ENCODE results near the gene ZNHIT3. TPM values are rescaled to one million over a fixed set of nuclear protein-coding genes. Genes with fewer than 3 reads are reported as not detected.

ZNHIT3 gene
- total RNA-seq, 3 donors from 2014 or later = 19.0 to 33.7 (median 29.3) TPM

GRCh38 chr17:36527621-36528250 lies 41.3 kb downstream of the ZNHIT3 start:
- TF ChIP-seq POLR2AphosphoS5 (IDR thresholded peaks at IDR 0.05) = no peak
- TF ChIP-seq, protein P1, sequence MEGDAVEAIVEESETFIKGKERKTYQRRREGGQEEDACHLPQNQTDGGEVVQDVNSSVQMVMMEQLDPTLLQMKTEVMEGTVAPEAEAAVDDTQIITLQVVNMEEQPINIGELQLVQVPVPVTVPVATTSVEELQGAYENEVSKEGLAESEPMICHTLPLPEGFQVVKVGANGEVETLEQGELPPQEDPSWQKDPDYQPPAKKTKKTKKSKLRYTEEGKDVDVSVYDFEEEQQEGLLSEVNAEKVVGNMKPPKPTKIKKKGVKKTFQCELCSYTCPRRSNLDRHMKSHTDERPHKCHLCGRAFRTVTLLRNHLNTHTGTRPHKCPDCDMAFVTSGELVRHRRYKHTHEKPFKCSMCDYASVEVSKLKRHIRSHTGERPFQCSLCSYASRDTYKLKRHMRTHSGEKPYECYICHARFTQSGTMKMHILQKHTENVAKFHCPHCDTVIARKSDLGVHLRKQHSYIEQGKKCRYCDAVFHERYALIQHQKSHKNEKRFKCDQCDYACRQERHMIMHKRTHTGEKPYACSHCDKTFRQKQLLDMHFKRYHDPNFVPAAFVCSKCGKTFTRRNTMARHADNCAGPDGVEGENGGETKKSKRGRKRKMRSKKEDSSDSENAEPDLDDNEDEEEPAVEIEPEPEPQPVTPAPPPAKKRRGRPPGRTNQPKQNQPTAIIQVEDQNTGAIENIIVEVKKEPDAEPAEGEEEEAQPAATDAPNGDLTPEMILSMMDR (IDR thresholded peaks at IDR 0.05) = no peak
- TF ChIP-seq POLR2A (IDR thresholded peaks at IDR 0.05) = no peak
- Histone ChIP-seq H3K9me3 (no peaks in the 10 kb centered on the region), H3K36me3 (no peaks in the 10 kb centered on the region), H3K27me3 (no peaks in the 10 kb centered on the region), H3K4me1 (no peaks in the 10 kb centered on the region), H3K27ac (no peak overlapping the region), H3K4me3 (no peak overlapping the region)
- DNase-seq (ENCODE audit: low spot score in 2 of 2) = no peak
- intact Hi-C loops (cut with DNase I; ENCODE audit: low total_unique reads) = no loop called here

DNA sequence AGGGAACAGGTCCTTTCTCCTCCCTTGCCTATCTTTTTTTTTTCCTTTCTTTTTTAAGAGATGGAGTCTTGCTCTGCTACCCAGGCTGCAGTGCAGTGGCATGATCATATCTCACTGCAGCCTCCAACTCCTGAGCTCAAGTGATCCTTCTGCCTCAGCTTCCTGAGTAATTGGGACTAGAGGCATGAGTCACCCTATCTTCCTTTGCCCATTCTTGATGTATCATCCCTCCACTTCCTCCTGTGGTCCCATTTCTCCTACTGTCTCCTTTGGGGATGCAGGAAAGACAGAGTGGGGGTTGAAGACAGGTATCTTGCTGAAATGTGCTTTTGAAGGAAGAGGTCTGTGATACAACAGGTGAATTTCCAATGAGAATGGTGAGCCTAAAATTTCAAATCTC lies 42.6 kb downstream of the ZNHIT3 start:
- no peak overlapping the region for H3K4me3 ChIP-seq
- no peaks in the 10 kb centered on the region for H3K36me3 ChIP-seq
- H3K27me3 ChIP-seq = no peaks in the 10 kb centered on the region
- H3K27ac ChIP-seq = no peak overlapping the region
- TF ChIP-seq POLR2AphosphoS5 (IDR thresholded peaks at IDR 0.05) (no peak), POLR2A (IDR thresholded peaks at IDR 0.05) (no peak)
- TF ChIP-seq, protein P1 (IDR thresholded peaks at IDR 0.05) = no peak
- no peak for DNase-seq (ENCODE audit: low spot score in 2 of 2)
- intact Hi-C loops (cut with DNase I; ENCODE audit: low total_unique reads) = no loop called here
- H3K4me1 ChIP-seq = no peaks in the 10 kb centered on the region
- H3K9me3 ChIP-seq = no peaks in the 10 kb centered on the region

- TF ChIP-seq, protein P1 (IDR thresholded peaks at IDR 0.05) = no peak
- TF ChIP-seq POLR2A (IDR thresholded peaks at IDR 0.05) (no peak), POLR2AphosphoS5 (IDR thresholded peaks at IDR 0.05) (no peak)
- DNase-seq (ENCODE audit: low spot score in 2 of 2) = no peak
- H3K4me1 ChIP-seq = peaks cover 0 to 5% of the 10 kb centered on the region in 2 donors
- no peak overlapping the region for H3K27ac ChIP-seq
- intact Hi-C loops (cut with DNase I; ENCODE audit: low total_unique reads) = no loop called here
- H3K36me3 ChIP-seq = no peaks in the 10 kb centered on the region
- H3K27me3 ChIP-seq = no peaks in the 10 kb centered on the region
- no peaks in the 10 kb centered on the region for H3K9me3 ChIP-seq
- H3K4me3 ChIP-seq = no peak overlapping the region
Measured at GRCh38 chr17:36532435-36532975, 46.0 kb downstream of the ZNHIT3 start.

DNA sequence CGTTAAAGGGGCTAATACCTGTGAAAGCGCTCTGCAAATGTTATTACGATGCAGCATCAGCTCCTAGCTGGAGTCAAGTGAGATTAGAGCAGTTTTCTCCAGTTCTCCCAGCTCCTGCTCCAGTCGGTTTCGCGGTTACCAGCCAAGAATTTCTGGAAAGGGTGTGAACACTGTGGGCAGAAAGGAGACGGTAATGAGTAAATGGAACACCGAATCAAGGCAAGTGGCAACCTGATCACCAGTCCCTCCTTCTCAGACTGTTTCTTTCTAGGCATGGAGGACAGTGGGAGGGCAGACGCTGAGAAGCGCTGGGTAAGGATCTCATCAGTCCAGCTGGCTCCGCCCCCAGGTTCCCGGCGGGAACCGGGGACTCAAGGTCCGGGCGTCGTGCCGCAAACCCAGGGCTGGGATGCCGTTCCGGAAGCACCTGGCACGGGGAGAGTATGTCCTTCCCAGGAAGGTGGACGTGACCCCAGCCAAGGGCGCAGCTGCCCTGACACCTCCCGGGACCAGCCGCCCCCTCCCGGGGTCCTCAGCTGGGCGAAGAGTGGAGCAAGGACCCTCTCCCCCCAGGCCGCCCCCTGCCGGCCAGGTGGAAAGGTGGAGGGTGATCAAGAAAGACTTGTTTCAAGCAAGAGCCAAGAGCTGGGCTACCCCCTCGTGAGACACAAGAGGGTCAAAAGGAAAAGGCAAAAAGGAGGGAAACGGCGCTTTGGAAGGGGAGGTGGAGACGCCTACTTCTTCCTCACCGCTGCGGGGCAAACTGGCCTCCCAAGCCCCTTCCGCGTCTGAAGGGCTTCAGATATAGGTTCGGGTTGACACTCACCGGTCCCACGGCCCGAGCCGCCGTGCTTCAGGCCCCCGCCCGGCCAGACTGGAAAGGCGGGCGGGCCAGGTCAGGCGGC lies 47.7 kb downstream of the ZNHIT3 start:
- Histone ChIP-seq H3K27ac (peak overlapping the region; percentile 91 to 97), H3K9me3 (no peaks in the 10 kb centered on the region), H3K36me3 (no peaks in the 10 kb centered on the region), H3K27me3 (no peaks in the 10 kb centered on the region), H3K4me3 (peak overlapping the region; percentile 71 to 81 (median 72)), H3K4me1 (peaks cover 0 to 5% of the 10 kb centered on the region in 2 donors)
- DNase-seq (ENCODE audit: low spot score in 2 of 2) = peak; percentile 67
- TF ChIP-seq POLR2A (IDR thresholded peaks at IDR 0.05) = no peak
- TF ChIP-seq, protein P1 (IDR thresholded peaks at IDR 0.05) = peak; percentile 17 to 54 (median 49)
- no peak for TF ChIP-seq POLR2AphosphoS5 (IDR thresholded peaks at IDR 0.05)
- intact Hi-C loops (cut with DNase I; ENCODE audit: low total_unique reads) = no loop called here
